K562 (cell line): ENCODE measurements around the gene SLC34A3. TPM values are rescaled to one million over a fixed set of nuclear protein-coding genes. Genes with fewer than 3 reads are reported as not detected.
A peak's percentile ranks its signal among the peaks of the same experiment; 100 is the strongest.

Experiments used
- ATAC-seq: fragments of 200-7000 bp; cut with Tn5 transposase; 3 replicates; pipeline ENCODE4 v1.9.1; 2020; ENCODE audit warnings: moderate library complexity
- BruUV-seq: library from RNA; stranded (reverse); fragments of 400-500 nt; replicated peaks from 2 replicates; lab custom pipeline; 2021; lab: Mats Ljungman, UMichigan
- CTCF ChIA-PET: fragments of 300-600 bp; formaldehyde crosslinking; extraction: SDS; loops from one replicate; lab custom pipeline; 2021; ENCODE audit warnings: low intra/inter-chr PET ratio; lab: Yijun Ruan, JAX
- POLR2A ChIA-PET: fragments of 300-600, 350-650 bp; sonication (Branson Sonifier 250); formaldehyde crosslinking; extraction: SDS; loops from one replicate; lab custom pipeline; 2021; ENCODE audit warnings: antibody characterized with exemption, inconsistent platforms; lab: Yijun Ruan, JAX
- DNase-seq, 4 experiments: peaks; one replicate each; pipeline versions ENCODE4 v3.0.0 to v3.0.0-alpha.2; 2011 to 2018; ENCODE audit warnings: low spot score in 3 of 4, mixed read lengths in 3 of 4; ENCODE audit errors: extremely low read depth in 1 of 4
- FAIRE-seq: peaks from 2 replicates; lab custom pipeline; 2011; peaks lifted over from hg19 to GRCh38; lab: Jason Lieb, UNC
- H2AFZ ChIP-seq: 2 replicates; pipeline ENCODE4 v1.6.0; 2011; ENCODE audit warnings: low read depth, low read length, control low read depth, inconsistent platforms
- H3K27ac ChIP-seq: fragments of 200-600 bp; 3 replicates; pipeline ENCODE4 v1.8.0; 2011; ENCODE audit warnings: low read depth, mild to moderate bottlenecking, control low read depth, inconsistent platforms, low read length, moderate library complexity, mixed read lengths; ENCODE audit errors: extremely low read depth
- H3K27me3 ChIP-seq, 2 experiments: fragments of 300-600 bp in 1 of 2; 2 replicates in 1 of 2; 3 replicates in 1 of 2; pipeline versions ENCODE4 v1.6.0 to v1.8.0; 2011; ENCODE audit warnings: inconsistent platforms in 2 of 2, low read length in 2 of 2, mild to moderate bottlenecking in 1 of 2, mixed read lengths in 1 of 2, moderate library complexity in 1 of 2; ENCODE audit not compliant: control insufficient read depth in 2 of 2, insufficient read depth in 2 of 2
- H3K36me3 ChIP-seq: fragments of 300-600 bp; 3 replicates; pipeline ENCODE4 v1.8.0; 2011; ENCODE audit warnings: mild to moderate bottlenecking, low read length, inconsistent platforms; ENCODE audit not compliant: control insufficient read depth, insufficient read depth
- H3K4me1 ChIP-seq, 2 experiments: fragments of 200-600 bp in 1 of 2; replicated peaks in 1 of 2; 2 replicates in 1 of 2; 3 replicates in 1 of 2; pipeline versions ENCODE4 v1.5.1 to v1.8.0; 2011; ENCODE audit warnings: inconsistent platforms in 2 of 2, low read length in 2 of 2, mild to moderate bottlenecking in 1 of 2, mixed read lengths in 1 of 2, moderate library complexity in 1 of 2; ENCODE audit not compliant: control insufficient read depth in 2 of 2, insufficient read depth in 2 of 2
- H3K4me2 ChIP-seq: 2 replicates; pipeline ENCODE4 v1.6.1; 2011; ENCODE audit warnings: low read length, control low read depth, inconsistent platforms, mixed read lengths; ENCODE audit not compliant: insufficient read depth
- H3K4me3 ChIP-seq: fragments of 200-600 bp; sonication (generic), shearing (Covaris generic); 2 replicates; pipeline ENCODE4 v1.5.1; 2016; ENCODE audit warnings: control low read depth, inconsistent platforms
- H3K79me2 ChIP-seq: fragments of 200-600 bp; 3 replicates; pipeline ENCODE4 v1.8.0; 2011; ENCODE audit warnings: low read length, inconsistent platforms; ENCODE audit not compliant: control insufficient read depth, insufficient read depth
- H3K9ac ChIP-seq, 2 experiments: 2 replicates each; pipeline versions ENCODE4 v1.6.0 to v1.6.1; 2011; ENCODE audit warnings: low read depth in 2 of 2, low read length in 2 of 2, control low read depth in 1 of 2, inconsistent platforms in 1 of 2, mild to moderate bottlenecking in 1 of 2, mixed read lengths in 1 of 2; ENCODE audit not compliant: insufficient read depth in 1 of 2
- H3K9me1 ChIP-seq: one replicate; pipeline ENCODE4 v1.6.0; 2011; ENCODE audit warnings: inconsistent platforms, mild to moderate bottlenecking, low read length, moderate library complexity; ENCODE audit not compliant: control insufficient read depth, insufficient read depth
- H3K9me3 ChIP-seq: replicated peaks from 2 replicates; pipeline ENCODE4 v1.5.1; 2011; ENCODE audit warnings: low read depth, low read length, inconsistent platforms; ENCODE audit not compliant: control insufficient read depth, insufficient read depth
- H4K20me1 ChIP-seq: replicated peaks from 2 replicates; pipeline ENCODE4 v1.6.1; 2011; ENCODE audit warnings: low read length, inconsistent platforms, mixed read lengths; ENCODE audit not compliant: control insufficient read depth, insufficient read depth
- RBM22 ChIP-seq: fragments of 200-400 bp; formaldehyde crosslinking; IDR thresholded peaks from 2 replicates; pipeline ENCODE4 v1.6.1; 2018; ENCODE audit warnings: low read length, low read depth; ENCODE audit not compliant: poor library complexity, severe bottlenecking
- ZNF124 ChIP-seq: sonication (generic); formaldehyde crosslinking; IDR thresholded peaks from 2 replicates; pipeline ENCODE4 v1.8.1; 2022; ENCODE audit warnings: missing genetic modification reagents
- ZNF695 ChIP-seq: fragments of 450-650 bp; formaldehyde crosslinking; IDR thresholded peaks from 2 replicates; pipeline ENCODE4 v1.4.0; 2020; ENCODE audit warnings: mild to moderate bottlenecking, moderate library complexity
- WGBS: fragments of 100-300 bp; shearing (Covaris generic); methylation state at CpG from one replicate; pipeline ENCODE4 v1.1.6; 2016; ENCODE audit warnings: low coverage, mixed read lengths; ENCODE audit not compliant: insufficient coverage; ENCODE audit errors: missing lambda C conversion rate; 5-methylcytosine and 5-hydroxymethylcytosine counted together
- in situ Hi-C: fragments of 300-500 bp; cut with MboI; formaldehyde crosslinking; loops from 4 replicates; pipeline ENCODE4 v1.15.0; 2018; ENCODE audit warnings: inconsistent platforms, mixed read lengths
- intact Hi-C: fragments of 100-400 bp; cut with micrococcal nuclease; formaldehyde crosslinking; loops from 2 replicates; pipeline ENCODE4 v1.14.2; 2022
- polyA plus RNA-seq, 8 experiments: library from polyadenylated mRNA; depleted of rRNA in 4 of 8; stranded (reverse) in 5 of 8; unstranded in 3 of 8; fragments of >200 nt; fragmentation: Nextera tagmentation in 2 of 8; fragmentation: Illumina TruSeq in 1 of 8; extraction: Ambion mirVana in 2 of 8; extraction: Trizol in 1 of 8; gene quantifications; 2 replicates each; pipeline versions ENCODE4 v1.2.1 to v1.2.3, GENCODE V29; 2011 to 2014; ENCODE audit warnings: inconsistent platforms in 1 of 8, missing spikeins in 1 of 8
- total RNA-seq, 7 experiments: library from RNA; depleted of rRNA in 6 of 7; stranded (reverse); fragments of >200 nt in 6 of 7; fragmentation: Illumina TruSeq in 2 of 7; extraction: Trizol in 2 of 7; gene quantifications; 2 replicates each; pipeline versions ENCODE4 v1.2.1 to v1.2.3, GENCODE V29; 2011 to 2021; ENCODE audit warnings: low replicate concordance in 1 of 7
- TF ChIP-seq, protein P1 (sequence below): sonication (generic); formaldehyde crosslinking; IDR thresholded peaks from 2 replicates; pipeline ENCODE4 v1.8.1; 2023; ENCODE audit warnings: mild to moderate bottlenecking, missing genetic modification reagents

SLC34A3 gene
- total and polyA plus RNA-seq, 9 of the 15 experiments (the other 6 are each of a cell fraction or from before 2014, with no cell fraction given) = not detected

DNA sequence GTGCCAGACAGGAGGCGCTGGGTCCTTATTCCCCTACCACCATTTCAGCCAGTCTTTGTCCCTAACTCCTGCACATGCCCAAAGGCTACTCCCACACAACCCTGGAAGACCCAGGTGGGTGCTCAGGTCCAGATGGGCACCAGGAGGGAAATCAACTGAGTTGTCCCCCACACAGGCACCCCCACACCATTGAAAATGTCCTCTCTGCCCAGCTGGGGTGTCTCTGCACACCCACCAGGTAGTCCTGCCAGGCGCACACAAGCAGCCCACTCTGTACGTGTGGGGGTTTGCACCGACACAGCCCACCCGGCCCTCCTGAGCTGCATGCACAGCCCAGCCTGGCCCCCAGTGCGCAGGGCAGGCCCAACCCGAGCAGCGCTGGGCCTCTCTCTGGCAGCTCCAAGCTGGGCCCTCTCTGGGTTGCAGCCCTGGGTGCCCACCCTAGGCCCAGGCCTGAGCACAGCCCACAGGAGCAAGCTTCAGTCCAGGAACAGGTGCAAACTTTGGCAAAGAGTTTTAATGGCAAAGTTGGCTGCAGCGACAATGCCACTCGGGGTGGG lies 10.9 kb upstream of the SLC34A3 start:
- no TSS peak for BruUV-seq
- POLR2A ChIA-PET = interaction anchor here (1.4 to 2.1 kb wide), 3 partner anchors 21 to 31 kb away, joined by 3 to 5 read pairs (median 5); partner anchors contain the start of genes ANAPC2, SSNA1 and TUBB4B
- CTCF ChIA-PET = no interaction called here

More for the DNA sequence above, 10.9 kb upstream of the SLC34A3 start:
- no peak for FAIRE-seq
- TF ChIP-seq RBM22 = peak; percentile 6
- TF ChIP-seq ZNF695 (CRISPR knock-in tag) = no peak
- 0 out of 2 replicates have a peak, but pooled peaks have one; percentile 49 for TF ChIP-seq ZNF124
- TF ChIP-seq, protein P1, sequence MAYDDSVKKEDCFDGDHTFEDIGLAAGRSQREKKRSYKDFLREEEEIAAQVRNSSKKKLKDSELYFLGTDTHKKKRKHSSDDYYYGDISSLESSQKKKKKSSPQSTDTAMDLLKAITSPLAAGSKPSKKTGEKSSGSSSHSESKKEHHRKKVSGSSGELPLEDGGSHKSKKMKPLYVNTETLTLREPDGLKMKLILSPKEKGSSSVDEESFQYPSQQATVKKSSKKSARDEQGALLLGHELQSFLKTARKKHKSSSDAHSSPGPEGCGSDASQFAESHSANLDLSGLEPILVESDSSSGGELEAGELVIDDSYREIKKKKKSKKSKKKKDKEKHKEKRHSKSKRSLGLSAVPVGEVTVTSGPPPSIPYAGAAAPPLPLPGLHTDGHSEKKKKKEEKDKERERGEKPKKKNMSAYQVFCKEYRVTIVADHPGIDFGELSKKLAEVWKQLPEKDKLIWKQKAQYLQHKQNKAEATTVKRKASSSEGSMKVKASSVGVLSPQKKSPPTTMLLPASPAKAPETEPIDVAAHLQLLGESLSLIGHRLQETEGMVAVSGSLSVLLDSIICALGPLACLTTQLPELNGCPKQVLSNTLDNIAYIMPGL (CRISPR knock-in tag) = peak; percentile 49; the same call in 1 of the 2 replicates
- TF ChIP-seq, all 486 proteins: peak for 3
- Histone ChIP-seq H4K20me1 (no peaks in the 10 kb centered on the region), H3K9ac (peak overlapping the region in 1 of 2 experiments; percentile 77; a peak in 2 of 4 replicates), H3K79me2 (peaks cover 18% of the 10 kb centered on the region; the same call in 2 of the 3 replicates), H3K9me1 (no peaks in the 10 kb centered on the region), H3K4me2 (no peak overlapping the region), H2AFZ (no peak overlapping the region), H3K36me3 (peaks cover 22% of the 10 kb centered on the region; the same call in 1 of the 3 replicates), H3K4me1 (peaks cover 34 to 89% of the 10 kb centered on the region in 2 experiments), H3K27ac (0 out of 3 replicates have a peak overlapping the region, but pooled peaks have one; percentile 11), H3K4me3 (no peak overlapping the region), H3K27me3 (no peaks in the 10 kb centered on the region), H3K9me3 (no peaks in the 10 kb centered on the region)
- DNase-seq (no peak), ATAC-seq (no peak)
- intact Hi-C loops = loop anchor here (2.0 kb wide), 1 partner anchor 19 kb away; the partner anchor contains the start of gene TPRN
- in situ Hi-C loops = no loop called here
- WGBS = 99% methylated on average over 7 of the region's 10 CpGs
